Middle frontal gyrus (tissue), 1 donor: ENCODE results near the gene SNX30.

Experiments used
- DNase-seq: peaks from one replicate; pipeline ENCODE4 v3.0.0-alpha.2; 2015; ENCODE audit warnings: low spot score; ENCODE audit errors: extremely low spot score

SNX30 gene

DNA sequence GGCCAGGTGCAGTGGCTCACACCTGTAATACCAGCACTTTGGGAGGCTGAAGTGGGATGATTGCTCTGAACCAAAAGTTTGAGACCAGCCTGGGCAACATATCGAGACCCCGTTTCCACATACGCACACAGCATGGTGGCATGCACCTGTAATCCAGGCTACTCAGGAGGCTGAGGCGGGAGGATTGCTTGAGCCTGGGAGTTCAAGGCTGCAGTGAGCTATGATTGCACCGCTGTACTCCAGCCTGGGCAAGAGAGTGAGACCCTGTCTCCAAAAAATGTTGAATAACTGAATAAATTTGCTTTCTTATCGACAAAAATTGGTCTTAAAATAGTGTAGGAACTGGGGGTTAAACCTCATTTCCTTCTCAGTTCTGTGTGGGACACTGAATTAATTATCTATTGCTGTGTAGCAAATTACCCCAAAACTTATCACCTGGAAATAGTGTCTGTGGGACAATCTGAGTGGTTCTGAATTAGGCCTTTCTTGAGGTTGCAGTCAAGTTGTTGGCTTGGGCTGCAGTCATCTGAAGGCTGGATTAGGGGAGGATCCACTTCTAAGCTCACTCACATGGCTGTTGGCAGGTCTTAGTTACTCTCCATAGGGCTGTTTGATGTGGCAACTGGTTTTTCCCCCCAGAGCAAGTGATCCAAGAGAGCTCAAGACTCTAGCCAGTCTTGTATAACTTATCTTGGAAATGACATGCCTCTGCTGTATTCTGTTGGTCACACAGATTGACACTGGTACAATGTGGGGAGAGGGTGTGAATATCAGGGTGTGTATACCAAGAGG is 2.0 kb downstream of the SNX30 start:
- DNase-seq: no peak

DNA sequence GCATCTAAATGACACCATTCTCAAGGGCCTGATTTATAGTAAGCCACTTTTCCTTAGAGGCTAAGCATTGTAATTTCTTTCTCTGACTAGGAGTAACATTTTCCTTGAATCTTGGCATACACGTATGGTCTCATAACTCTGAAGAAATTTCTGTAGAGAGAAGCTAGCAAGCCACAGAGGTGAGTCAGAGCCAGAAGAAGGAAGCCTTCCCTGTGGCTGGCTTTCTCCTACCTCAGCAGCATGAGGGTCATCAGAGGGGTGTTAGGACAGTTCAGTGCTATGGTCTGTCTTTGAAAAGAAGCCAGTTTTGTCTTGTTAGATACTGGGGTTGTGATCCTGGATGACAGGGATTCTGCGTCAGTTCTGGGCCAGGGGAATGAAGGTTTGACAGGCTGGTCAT is 3.2 kb downstream of the SNX30 start:
- DNase-seq: no peak

DNA sequence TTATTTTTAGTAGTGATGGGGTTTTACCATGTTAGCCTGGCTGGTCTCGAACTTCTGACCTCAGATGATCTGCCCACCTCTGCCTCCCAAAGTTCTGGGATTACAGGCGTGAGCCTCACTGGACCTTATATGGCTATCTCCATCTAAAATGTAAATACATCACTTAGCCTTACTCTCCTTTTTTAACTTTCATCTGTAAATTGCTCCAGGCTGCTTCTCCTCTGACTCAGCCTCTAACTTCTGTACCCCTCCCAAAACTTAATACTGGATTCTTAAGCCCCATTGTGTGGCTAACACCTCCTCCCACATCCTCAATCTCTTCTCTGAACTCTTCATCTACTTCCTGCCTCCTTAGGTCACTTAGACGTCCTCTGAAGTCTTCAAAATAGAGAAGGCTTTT is 4.0 kb downstream of the SNX30 start:
- DNase-seq: no peak

DNA sequence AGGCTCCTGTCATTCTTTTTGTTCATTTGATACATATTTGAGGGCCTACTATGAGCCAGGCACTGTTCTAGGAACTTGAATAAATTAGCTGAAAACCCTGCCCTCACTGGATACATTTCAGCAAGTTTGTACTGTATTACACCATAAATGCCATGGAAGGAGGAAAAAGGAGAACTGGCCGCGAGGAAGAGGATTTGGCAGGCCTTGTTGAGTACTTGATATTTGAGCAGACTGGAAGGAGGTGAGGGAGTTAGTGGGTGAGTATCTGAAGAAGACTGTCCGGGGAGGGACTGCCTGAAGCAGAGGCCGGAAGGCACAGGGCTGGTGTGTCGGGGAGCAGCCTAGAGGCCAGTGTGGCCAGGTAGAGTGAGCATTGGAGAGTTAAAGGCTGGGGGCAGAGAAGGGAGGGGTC is 4.5 kb downstream of the SNX30 start:
- DNase-seq: no peak

DNA sequence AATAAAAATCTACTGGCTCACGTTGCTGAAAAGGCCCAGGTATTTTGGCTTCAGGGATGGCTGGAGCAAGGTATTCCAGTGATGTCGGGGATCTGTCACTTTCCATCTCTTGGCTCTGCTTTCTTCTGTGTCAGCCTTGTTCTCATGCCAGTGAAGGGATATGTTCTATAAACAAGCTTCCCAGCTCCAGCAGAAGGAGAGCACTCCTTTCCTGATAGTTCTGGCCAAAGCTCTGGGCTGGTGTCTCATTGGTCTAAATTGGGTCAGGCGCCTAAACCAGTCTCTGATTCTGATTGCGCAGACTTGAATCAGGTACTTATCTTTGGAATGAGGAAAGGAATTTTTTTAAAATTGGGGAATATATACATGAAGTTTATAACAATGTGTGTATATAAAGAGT is 5.1 kb downstream of the SNX30 start:
- DNase-seq: no peak

DNA sequence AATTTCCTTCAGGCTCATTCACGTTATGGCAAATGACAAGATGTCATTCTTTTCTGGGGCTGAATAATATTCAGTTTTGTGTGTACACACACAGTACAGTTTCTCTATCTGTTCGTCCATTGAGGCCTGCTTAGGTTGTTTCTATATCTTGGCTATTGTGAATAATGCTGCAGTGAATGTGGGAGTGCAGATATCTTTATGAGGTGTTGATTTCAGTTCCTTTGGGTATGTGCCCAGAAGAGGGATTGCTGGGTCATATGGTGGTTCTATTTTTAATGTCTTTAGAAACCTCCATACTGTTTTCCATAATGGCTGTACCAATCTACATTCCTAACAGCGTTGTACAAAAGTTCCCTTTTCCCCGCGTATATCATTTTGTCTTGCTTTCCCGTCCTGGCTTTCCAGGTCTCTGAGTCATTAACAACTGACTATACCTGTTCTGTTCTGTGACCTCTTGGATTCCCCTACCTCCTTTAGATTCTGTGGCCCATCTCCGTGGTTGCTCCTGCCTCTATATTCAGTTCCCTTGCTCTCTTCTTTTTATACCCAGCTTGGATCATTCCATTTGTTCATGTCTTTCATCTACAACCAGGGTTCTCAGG is 6.8 kb downstream of the SNX30 start:
- no peak for DNase-seq

DNA sequence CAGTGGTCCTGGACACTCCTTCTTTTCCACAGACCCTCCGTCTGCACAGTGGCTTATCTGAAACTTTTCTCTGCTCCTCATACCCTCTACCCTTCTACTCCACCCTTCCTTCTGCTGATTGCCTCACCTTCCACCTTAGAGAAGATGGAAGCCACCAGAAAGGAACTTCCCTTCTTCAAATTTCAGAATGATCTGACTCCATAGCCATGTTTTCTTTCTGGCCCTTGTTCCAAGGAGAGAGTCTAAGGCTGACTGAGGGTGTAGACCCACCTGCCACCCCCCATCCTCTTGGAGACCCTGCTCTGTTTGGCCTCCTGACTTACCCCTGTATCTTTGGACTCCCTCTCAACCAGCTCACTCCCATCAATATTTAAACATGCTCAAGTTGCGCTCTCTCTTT is 7.4 kb downstream of the SNX30 start:
- DNase-seq: no peak

DNA sequence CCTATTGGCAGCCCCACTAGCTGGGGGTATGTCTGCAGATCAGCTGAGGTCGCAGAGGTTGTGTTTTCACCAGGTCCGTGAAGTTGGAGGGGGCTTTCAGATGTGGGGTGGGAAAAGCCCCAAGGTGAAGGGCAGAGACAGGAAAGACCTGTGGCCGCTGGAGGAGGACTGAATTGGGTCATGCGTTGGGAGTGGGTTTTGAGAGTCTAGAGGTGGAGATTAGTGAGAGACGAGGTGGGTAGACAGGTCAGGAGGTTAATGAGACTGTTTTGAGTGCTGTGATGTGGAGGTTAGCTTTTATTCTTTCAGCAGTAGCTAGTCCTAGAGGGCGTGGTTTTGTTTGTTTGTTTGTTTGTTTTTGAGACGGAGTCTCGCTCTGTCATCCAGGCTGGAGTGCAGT is 10.3 kb downstream of the SNX30 start:
- DNase-seq: no peak

DNA sequence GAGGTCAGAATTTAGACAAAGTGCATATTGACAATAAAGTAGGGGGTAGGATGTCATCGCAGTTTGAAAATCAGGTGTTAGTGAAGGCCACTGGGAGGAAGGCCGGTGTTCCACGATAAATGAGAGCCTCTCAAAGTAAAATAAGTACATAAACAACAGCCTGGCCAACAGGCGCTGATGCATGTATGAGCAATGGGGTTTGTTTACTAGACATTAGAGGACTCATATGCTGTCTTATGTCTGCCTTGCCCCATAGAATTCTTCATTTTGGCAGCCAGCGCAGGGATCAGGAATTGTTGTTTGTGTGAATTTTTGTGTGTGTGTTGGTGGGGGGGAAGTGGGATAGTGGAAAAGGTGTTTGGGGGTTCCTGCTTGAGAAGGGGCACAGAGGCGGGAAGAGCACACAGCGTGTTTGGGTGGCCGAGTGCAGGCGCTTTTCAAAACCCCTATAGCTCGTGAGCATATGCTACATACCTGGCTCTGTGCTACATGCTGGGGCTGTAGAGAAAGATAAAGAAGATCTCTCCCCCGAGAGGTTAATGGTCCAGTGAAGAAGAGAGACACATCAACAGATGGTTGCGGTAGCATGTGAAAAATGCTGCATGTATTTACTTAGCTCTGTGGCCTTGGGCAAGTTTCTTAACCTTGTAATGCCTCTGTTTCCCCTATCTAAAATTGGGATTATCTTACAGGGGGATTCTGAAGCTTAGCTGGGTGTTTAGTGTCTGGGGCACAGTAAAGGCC is 11.5 kb downstream of the SNX30 start:
- DNase-seq: no peak

DNA sequence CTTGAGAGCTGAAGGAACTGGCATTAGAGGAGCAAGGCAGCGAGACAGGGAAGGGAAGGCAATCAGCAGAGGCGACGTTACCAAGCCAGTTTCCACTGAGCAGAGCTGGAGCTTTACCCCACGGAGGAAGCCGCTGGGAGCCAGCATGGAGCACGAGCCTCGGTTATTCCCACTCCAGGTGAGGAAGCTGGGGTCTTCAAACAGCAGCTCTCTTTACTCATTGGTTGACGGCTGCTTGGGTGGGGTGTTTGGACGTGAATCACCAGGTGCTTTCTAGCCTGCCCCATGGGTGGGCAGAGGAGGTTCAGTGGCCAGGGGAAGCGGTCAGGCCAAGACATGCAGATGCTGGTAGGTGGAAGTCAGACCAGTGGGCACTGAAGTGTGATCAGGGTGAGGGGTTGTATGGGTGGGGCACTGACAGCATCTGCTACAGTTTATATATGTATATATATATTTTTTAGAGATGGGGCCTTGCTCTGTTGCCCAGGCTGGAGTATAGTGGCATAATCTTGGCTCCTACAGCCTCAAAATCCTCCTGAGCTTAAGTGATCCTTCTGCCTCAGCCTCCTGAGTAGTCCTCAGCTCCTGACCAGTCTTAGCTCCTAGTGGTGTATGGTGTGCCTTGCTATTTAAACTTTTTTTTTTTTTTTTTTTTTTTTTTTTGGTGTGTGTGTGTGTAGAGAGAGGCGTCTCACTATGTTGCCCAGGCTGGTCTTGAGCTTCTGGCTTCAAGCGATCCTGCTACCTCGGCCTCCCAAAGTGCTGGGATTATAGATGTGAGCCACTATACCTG is 12.4 kb downstream of the SNX30 start:
- no peak for DNase-seq

DNA sequence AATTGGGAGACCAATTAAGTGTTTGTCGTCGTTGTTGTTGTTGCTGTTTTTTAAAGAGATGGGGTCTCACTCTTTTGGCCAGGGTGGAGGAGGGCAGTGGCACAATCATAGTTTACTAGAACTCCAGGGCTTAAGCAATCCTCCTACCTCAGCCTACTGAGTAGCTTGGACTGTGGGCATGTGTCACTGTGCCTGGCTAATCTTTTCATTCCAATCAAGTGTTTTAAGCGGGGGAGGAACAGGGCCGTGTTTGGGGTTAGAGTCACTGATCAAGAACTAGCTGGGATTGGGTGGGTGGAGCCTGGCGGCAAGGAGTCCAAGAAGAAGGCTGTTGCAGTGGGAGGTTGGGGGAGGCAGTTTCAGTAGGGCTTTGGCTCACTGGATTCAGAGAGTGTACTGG is 13.8 kb downstream of the SNX30 start:
- no peak for DNase-seq

DNA sequence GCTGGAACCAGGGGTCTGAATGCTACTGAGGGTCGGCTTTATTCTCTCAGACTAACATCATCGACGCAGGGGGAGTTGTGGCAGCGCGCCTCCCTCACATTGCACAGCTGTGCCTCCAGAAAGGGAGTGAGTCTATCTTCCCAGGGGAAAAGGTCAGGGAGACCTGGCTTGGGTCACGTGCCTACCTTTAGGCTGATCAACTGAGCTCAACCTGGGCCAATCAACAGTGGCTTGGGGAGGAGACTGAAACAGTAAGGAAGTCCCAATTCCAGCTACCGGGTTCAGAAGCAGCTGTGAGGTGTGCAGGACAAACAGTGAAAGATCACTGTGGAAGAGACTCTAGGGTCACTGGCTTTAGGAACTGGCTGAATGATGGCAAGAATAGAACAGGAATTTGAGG is 14.3 kb downstream of the SNX30 start:
- DNase-seq: no peak

DNA sequence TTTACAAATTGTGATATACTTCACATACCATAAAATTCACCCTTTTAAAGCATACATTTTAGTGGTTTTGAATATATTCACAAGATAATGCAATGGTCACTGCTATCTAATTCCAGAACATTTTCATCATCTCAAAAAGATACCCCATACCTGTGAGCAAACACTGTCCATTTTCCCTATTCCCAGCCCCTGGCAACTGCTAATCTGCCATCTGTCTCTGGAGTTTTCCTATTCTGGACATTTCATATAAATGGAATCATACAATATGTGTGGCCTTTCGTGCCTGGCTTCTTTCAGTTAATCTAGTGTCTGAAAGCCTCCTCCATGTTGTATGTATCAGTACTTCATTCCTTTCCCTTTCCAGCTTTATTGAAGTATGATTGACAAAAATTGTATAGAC is 14.7 kb downstream of the SNX30 start:
- no peak for DNase-seq

DNA sequence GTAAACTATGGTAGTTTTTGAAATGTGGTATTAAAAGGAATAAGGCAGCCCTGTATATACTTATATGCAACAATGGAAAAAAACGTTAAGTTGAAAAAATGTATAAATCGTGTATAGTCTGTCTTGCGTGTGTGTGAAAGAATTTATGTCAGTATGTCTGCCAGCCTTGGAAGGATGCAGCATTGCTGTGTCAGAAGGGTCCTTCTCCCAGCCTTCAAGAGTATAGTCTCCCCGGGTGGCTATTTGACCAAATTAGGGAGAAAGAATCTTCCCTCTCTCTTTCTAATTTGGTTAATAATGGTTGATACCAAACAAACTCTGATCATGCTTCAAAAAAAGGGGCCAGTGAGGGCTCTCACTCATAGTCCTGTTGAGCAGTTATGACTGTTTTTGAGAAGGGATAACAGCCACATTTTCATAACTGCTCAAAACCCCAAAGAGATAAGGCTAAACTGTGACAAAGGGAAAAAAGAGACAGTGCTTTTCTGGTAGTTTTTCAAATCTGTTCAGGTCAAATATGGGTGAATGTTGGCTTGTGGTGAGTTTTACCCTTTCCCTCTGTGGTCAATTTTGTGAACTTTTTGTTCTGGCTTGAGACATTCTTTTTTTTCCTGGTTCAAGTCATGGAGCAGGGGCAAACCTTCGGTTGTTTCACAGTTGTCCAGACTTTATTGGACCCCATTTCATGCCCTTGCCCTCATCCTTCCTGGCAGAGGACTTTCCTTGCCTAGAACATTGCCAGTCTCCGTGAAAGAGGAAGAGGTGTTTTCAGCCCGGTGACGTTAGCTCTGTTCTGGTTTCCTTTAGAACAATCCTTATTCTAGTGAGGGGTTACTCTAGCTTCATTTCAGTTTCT is 21.0 kb downstream of the SNX30 start:
- no peak for DNase-seq

DNA sequence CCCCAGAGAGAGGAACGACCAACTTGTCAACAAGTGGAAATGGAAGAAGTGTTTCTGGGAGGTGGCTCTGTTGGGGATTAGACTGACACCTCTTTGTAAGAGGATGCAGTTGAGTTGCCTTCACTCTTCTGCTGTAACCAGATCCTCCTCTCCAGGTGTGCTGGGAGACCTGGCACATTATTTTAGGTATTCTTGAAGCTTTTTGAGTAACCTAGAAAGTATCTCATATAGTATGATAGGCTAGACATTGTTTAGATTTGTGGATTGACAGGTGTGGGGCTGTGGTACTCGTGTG is 21.6 kb downstream of the SNX30 start:
- DNase-seq: no peak

DNA sequence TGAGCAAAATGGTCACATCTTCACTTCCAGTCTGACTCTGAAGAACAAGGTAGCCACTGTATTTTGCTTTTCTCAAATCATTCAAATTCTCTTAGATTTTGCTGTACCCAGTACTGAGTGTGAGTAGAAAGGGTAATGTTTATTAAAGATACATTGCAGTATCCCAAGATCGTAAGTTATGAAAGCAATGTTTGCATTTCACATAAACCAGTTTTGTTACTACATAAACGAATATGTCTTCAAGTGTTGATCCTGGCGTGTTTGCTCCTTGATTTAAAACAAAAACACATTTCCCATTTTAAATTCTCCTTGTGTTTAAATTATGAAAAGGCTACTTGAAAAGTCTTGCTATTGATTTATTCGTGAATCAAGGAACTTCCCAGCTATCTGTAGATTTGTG is 22.0 kb downstream of the SNX30 start:
- no peak for DNase-seq

DNA sequence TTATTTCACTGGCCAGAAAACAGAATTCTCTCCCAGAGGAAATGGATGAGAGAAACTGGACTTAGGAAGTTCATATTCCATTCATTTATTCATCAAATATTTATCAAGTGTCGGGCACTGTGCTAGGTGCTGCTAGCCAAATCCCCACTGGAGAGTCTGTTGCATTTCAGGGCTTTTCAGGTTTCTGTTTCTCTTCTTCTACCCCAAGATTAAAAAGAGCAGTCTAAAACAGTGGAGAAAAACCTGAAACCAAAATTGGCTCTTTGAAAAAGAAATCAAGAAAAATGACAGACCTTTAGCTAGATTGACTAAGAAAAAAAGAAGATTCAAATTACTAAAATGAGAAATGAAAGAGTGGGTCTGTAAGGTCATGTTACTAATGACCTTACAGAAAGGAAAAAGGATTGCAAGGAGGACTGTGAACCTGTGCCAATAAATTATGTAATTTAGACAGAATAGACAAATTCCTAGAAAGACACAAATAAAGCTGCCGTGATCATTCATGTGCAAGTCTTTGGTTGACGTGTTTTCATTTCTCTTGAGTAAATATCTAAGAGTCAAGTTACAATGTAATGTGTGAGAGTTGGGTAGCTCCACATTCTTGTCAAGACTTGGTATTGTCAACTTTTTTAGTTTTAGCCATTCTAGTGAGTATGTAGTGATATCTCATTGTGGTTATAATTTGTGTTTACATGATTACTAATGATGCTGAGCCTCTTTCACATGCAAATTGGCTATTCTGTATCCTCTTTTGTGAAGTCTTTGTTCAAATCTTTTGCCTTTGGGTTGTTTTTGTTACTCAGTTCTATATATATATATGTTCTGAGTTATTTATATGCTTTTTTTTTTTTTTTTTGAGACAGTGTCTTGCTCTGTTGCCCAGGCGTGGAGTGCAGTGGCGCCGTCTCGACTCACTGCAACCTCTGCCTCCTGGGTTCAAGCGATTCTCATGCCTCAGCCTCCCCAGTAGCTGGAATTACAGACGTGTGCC is 23.7 kb downstream of the SNX30 start:
- no peak for DNase-seq

DNA sequence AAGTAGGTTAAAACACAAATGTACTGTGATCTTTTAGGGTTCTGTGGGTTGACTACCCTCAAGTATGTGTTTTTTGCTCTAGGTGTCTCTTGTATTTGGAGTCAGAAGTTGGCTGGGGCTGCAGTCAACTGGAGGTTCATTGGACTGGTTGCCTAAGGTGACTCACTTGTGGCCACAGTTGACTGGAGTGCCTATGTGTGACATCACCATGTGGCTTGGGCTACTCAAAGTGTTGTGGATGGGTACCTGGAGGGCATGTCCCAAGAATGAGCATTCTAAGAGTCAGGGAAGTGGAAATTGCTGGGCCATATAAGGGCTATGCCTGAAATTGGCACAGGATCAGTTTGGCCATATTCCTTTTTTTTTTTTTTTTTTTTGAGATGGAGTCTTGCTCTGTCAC is 27.4 kb downstream of the SNX30 start:
- DNase-seq: no peak

DNA sequence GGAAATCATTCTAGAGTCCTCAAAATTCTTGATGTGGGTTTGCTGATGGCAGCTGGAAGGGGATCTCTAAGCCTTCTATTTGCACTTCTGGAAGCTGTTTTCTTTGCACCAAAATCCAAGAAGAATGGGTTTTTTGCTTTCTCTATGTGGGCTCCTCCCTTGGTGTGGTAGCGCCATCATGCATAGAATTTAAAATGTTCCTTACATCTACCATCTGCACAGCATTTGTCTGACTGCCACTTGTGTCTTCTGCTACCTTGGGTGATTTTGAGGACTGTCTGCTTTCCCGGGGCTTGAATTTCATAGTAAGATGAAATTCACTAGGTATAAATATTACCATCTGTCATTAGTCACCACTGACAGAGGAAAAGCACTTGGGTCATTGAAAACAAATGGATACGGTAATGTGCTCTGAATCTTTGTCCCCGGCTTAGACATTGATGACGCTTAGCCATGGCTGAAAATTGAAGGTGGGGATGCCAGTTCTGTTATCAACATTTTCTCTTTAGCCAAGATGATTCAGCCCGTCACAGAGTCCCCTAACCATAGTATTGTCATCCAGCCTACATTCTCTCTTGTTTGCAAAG is 30.0 kb downstream of the SNX30 start:
- no peak for DNase-seq

DNA sequence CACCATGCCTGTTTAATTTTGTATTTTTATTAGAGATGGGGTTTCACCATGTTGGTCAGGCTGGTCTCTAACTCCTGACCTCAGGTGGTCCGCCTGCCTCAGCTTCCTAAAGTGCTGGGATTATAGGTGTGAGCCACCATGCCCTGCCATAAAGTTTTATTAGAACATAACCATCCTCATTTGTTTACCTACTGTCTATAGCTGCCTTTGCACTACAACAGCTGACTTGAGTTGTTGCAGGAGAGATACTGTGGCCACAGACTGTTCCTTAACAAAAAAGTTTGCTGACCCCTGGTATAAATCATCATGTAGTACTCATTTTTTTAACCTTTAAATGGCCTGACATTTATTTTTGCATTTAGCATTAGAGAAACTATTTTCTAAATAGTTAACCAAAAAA is 31.7 kb downstream of the SNX30 start:
- DNase-seq: no peak
